GM12878 (cell line): Measurements from ENCODE around the gene ATP6V0D1. TPM values are rescaled to one million over a fixed set of nuclear protein-coding genes. Genes with fewer than 3 reads are reported as not detected.

ENCODE experiments used
- ATAC-seq: fragments of 200-7000 bp; cut with Tn5 transposase; 3 replicates; pipeline ENCODE4 v1.9.1; 2020; ENCODE audit warnings: mild to moderate bottlenecking, moderate library complexity
- BruUV-seq: library from RNA; stranded (reverse); fragments of 400-500 nt; replicated peaks from 2 replicates; lab custom pipeline; 2021; lab: Mats Ljungman, UMichigan
- CTCF ChIA-PET: fragments of 300-600 bp; sonication (Branson Sonifier 250); formaldehyde crosslinking; extraction: SDS; loops from one replicate; lab custom pipeline; 2021; ENCODE audit warnings: inconsistent platforms; lab: Yijun Ruan, JAX
- POLR2A ChIA-PET: fragments of 350-600 bp; formaldehyde crosslinking; extraction: SDS; loops from one replicate; lab custom pipeline; 2021; ENCODE audit warnings: inconsistent platforms; lab: Charles Lee
- RAD21 ChIA-PET: fragments of 300-600 bp; sonication (Branson Sonifier 250); formaldehyde crosslinking; loops from one replicate; lab custom pipeline; 2023; ENCODE audit warnings: antibody characterized with exemption; ENCODE audit not compliant: unreplicated experiment; lab: Charles Lee
- SMC1A ChIA-PET: fragments of 300-600 bp; sonication (Branson Sonifier 250); formaldehyde crosslinking; loops from one replicate; lab custom pipeline; 2023; ENCODE audit not compliant: unreplicated experiment, uncharacterized antibody; lab: Charles Lee
- DNase-seq: peaks from one replicate; pipeline ENCODE4 v3.0.0-alpha.2; 2011; ENCODE audit warnings: low read depth, low spot score
- FAIRE-seq: peaks from 3 replicates; lab custom pipeline; 2011; peaks lifted over from hg19 to GRCh38; lab: Jason Lieb, UNC
- H2AFZ ChIP-seq: 2 replicates; pipeline ENCODE4 v1.6.0; 2011; ENCODE audit warnings: low read depth, low read length, control low read depth; ENCODE audit not compliant: control insufficient read depth
- H3K27ac ChIP-seq: 2 replicates; pipeline ENCODE4 v1.5.1; 2011; ENCODE audit warnings: control low read depth; ENCODE audit not compliant: control insufficient read depth, insufficient read depth
- H3K27me3 ChIP-seq, 2 experiments: replicated peaks in 1 of 2; 2 replicates each; pipeline versions ENCODE4 v1.6.0 to v1.6.1; 2011; ENCODE audit warnings: low read length in 1 of 2; ENCODE audit not compliant: control insufficient read depth in 2 of 2, insufficient read depth in 2 of 2
- H3K36me3 ChIP-seq, 2 experiments: 2 replicates each; pipeline ENCODE4 v1.5.1; 2011; ENCODE audit warnings: low read length in 1 of 2; ENCODE audit not compliant: control insufficient read depth in 2 of 2, insufficient read depth in 2 of 2
- H3K4me1 ChIP-seq: 2 replicates; pipeline ENCODE4 v1.6.1; 2011; ENCODE audit warnings: mild to moderate bottlenecking, low read length, moderate library complexity, mixed read lengths; ENCODE audit not compliant: control insufficient read depth, insufficient read depth
- H3K4me2 ChIP-seq: 2 replicates; pipeline ENCODE4 v1.6.0; 2011; ENCODE audit warnings: control low read depth; ENCODE audit not compliant: control insufficient read depth, insufficient read depth
- H3K4me3 ChIP-seq: fragments of 200-600 bp; sonication (generic); 2 replicates; pipeline ENCODE4 v1.5.1; 2016
- H3K79me2 ChIP-seq: 2 replicates; pipeline ENCODE4 v1.6.0; 2011; ENCODE audit warnings: low read length; ENCODE audit not compliant: control insufficient read depth, insufficient read depth
- H3K9ac ChIP-seq: 2 replicates; pipeline ENCODE4 v1.8.0; 2011; ENCODE audit warnings: low read length, control low read depth, mixed read lengths; ENCODE audit not compliant: control insufficient read depth, insufficient read depth
- H3K9me3 ChIP-seq: replicated peaks from 3 replicates; pipeline ENCODE4 v1.5.1; 2011; ENCODE audit warnings: mild to moderate bottlenecking, low read length; ENCODE audit not compliant: control insufficient read depth, insufficient read depth
- H4K20me1 ChIP-seq: 2 replicates; pipeline ENCODE4 v1.6.0; 2011; ENCODE audit not compliant: control insufficient read depth, insufficient read depth
- BMI1 ChIP-seq: fragments of 450-650 bp; IDR thresholded peaks from 2 replicates; pipeline ENCODE4 v1.6.1; 2016; ENCODE audit warnings: mild to moderate bottlenecking, moderate library complexity, borderline replicate concordance
- DPF2 ChIP-seq: fragments of 450-650 bp; IDR thresholded peaks from 2 replicates; pipeline ENCODE4 v1.6.1; 2017; ENCODE audit warnings: mild to moderate bottlenecking
- ETV6 ChIP-seq, 2 experiments: fragments of 450-650 bp in 1 of 2; IDR thresholded peaks in 1 of 2; conservative IDR thresholded peaks in 1 of 2; 2 replicates each; pipeline ENCODE4 v1.6.1; 2014; ENCODE audit warnings: antibody characterized with exemption in 1 of 2, borderline replicate concordance in 1 of 2, low read depth in 1 of 2, mild to moderate bottlenecking in 1 of 2, moderate library complexity in 1 of 2
- FOS ChIP-seq: IDR thresholded peaks from 3 replicates; pipeline ENCODE4 v1.6.1; 2011; ENCODE audit warnings: borderline replicate concordance; ENCODE audit not compliant: insufficient read length; ENCODE audit errors: extremely low read depth
- JUNB ChIP-seq: IDR thresholded peaks from 2 replicates; pipeline ENCODE4 v1.6.1; 2016; ENCODE audit warnings: antibody characterized with exemption, mild to moderate bottlenecking
- POLR2AphosphoS5 ChIP-seq: IDR thresholded peaks from 2 replicates; pipeline ENCODE4 v1.6.1; 2011; ENCODE audit warnings: mild to moderate bottlenecking, low read length, inconsistent platforms
- YY1 ChIP-seq: IDR thresholded peaks from 2 replicates; pipeline ENCODE4 v1.6.1; 2011; ENCODE audit warnings: low read depth, mild to moderate bottlenecking, low read length
- ZNF274 ChIP-seq: IDR thresholded peaks from one replicate; pipeline ENCODE4 v1.8.0; 2011; ENCODE audit not compliant: insufficient read length, insufficient read depth
- WGBS: methylation state at CpG from one replicate; pipeline ENCODE4 v1.1.6; 2016; ENCODE audit warnings: low lambda C conversion rate; ENCODE audit not compliant: insufficient replicate concordance, insufficient coverage; ENCODE audit errors: missing lambda C conversion rate; 5-methylcytosine and 5-hydroxymethylcytosine counted together
- in situ Hi-C: fragments of 300-500 bp; cut with MboI; formaldehyde crosslinking; loops from 9 replicates; pipeline ENCODE4 v1.14.3; 2018; ENCODE audit warnings: mixed read lengths
- intact Hi-C: fragments of 100-400 bp; cut with micrococcal nuclease; formaldehyde crosslinking; loops from one replicate; pipeline ENCODE4 v1.14.2; 2022; ENCODE audit not compliant: unreplicated experiment
- polyA plus RNA-seq, 11 experiments: library from polyadenylated mRNA; depleted of rRNA in 4 of 11; unstranded in 6 of 11; stranded (reverse) in 5 of 11; fragments of >200 nt; fragmentation: Nextera tagmentation in 4 of 11; fragmentation: Illumina TruSeq in 1 of 11; extraction: Ambion mirVana in 4 of 11; extraction: Trizol in 1 of 11; gene quantifications; 1 replicate in 1 of 11; 2 replicates in 10 of 11; pipeline versions ENCODE4 v1.2.1 to v1.2.3, GENCODE V29; 2011 to 2016; ENCODE audit warnings: inconsistent platforms in 2 of 11, missing spikeins in 2 of 11, low read depth in 1 of 11
- total RNA-seq, 4 experiments: library from RNA; depleted of rRNA in 3 of 4; stranded (reverse); fragments of >200 nt in 3 of 4; fragmentation: Illumina TruSeq in 1 of 4; extraction: Trizol in 1 of 4; gene quantifications; 2 replicates each; pipeline versions ENCODE4 v1.2.1 to v1.2.3, GENCODE V29; 2013 to 2021
- TF ChIP-seq, protein P1 (sequence below): fragments of 450-650 bp; IDR thresholded peaks from 2 replicates; pipeline ENCODE4 v1.6.1; 2016; ENCODE audit warnings: mild to moderate bottlenecking
- TF ChIP-seq, protein P2 (sequence below), 3 experiments: IDR thresholded peaks in 2 of 3; conservative IDR thresholded peaks in 1 of 3; 2 replicates each; pipeline ENCODE4 v1.5.1; 2011; ENCODE audit warnings: low read depth in 3 of 3, low read length in 3 of 3, mild to moderate bottlenecking in 3 of 3, control low read depth in 2 of 3, moderate library complexity in 2 of 3, inconsistent platforms in 1 of 3, mixed read lengths in 1 of 3; ENCODE audit not compliant: control insufficient read depth in 2 of 3, insufficient read depth in 1 of 3; ENCODE audit errors: extremely low read depth in 1 of 3
- TF ChIP-seq, protein P3 (sequence below): fragments of 450-650 bp; IDR thresholded peaks from 2 replicates; pipeline ENCODE4 v1.6.1; 2017; ENCODE audit warnings: mild to moderate bottlenecking, low read depth, inconsistent platforms; ENCODE audit not compliant: poor library complexity, severe bottlenecking
- TF ChIP-seq, protein P4 (sequence below): fragments of 450-650 bp; IDR thresholded peaks from 2 replicates; pipeline ENCODE4 v1.6.1; 2017; ENCODE audit warnings: low read depth, mild to moderate bottlenecking, moderate library complexity
- TF ChIP-seq, protein P5 (sequence below): IDR thresholded peaks from 2 replicates; pipeline ENCODE4 v1.6.1; 2011; ENCODE audit warnings: mild to moderate bottlenecking, low read depth, low read length, moderate library complexity; ENCODE audit not compliant: insufficient replicate concordance

ATP6V0D1 gene
- total and polyA plus RNA-seq, 10 of the 15 experiments (the other 5 are each of a cell fraction or from before 2014, with no cell fraction given), result 28.1 to 141 (median 70.3) TPM

DNA sequence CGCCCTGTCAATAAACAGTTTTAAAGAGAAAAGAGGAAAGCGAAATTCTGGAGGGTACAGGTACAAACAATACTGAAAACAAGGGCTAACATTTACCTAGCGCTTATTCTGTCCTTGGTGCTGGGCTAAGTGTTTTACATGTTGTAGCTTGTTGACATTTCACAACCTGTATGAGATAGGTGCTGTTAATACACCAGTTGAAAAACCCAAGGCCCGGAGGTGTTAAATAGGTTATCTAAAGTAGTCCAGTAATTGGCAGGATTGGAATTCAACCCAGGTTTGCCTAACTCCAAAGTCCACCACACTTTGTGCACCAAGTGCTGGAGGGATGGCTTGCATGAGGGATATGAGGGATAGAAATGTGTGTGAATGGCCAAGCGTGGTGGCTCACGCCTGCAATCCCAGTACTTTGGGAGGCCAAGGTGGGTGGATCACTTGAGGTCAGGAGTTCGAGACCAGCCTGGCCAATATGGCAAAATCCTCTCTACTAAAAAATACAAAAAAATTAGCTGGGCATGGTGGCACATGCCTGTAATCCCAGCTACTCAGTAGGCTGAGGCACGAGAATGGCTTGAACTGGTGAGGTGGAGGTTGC, 2.9 kb downstream of the ATP6V0D1 start:
- H3K79me2 ChIP-seq, result peaks cover 69% of the 10 kb centered on the region
- H3K4me1 ChIP-seq, result peaks cover 22% of the 10 kb centered on the region
- ChIA-PET SMC1A (interaction anchor here (7.0 kb wide), 1 partner anchor 37 kb away, joined by 88 read pairs; no protein-coding TSS in a partner anchor), CTCF (interaction anchor here (1.0 to 8.2 kb wide), 3 partner anchors 15 to 51 kb away, joined by 4 to 252 read pairs (median 20); no protein-coding TSS in a partner anchor), POLR2A (interaction anchor here (0.7 kb wide), 1 partner anchor 190 kb away, joined by 7 read pairs; no protein-coding TSS in a partner anchor), RAD21 (interaction anchor here (0.7 to 1.5 kb wide), 2 partner anchors 50 to 349 kb away, joined by 3 to 4 read pairs; no protein-coding TSS in a partner anchor)
- FAIRE-seq (no peak), DNase-seq (no peak), ATAC-seq (no peak)
- intact Hi-C loops, result no loop called here
- WGBS, result 94% methylated on average over 8 of the region's 8 CpGs
- H3K9ac ChIP-seq, result no peak overlapping the region
- no peaks in the 10 kb centered on the region; a peak in 1 of 4 replicates for H3K36me3 ChIP-seq
- no peaks in the 10 kb centered on the region for H3K9me3 ChIP-seq
- H2AFZ ChIP-seq, result no peak overlapping the region
- no peaks in the 10 kb centered on the region for H3K27me3 ChIP-seq
- H3K4me2 ChIP-seq, result no peak overlapping the region
- H3K27ac ChIP-seq, result no peak overlapping the region
- no peaks in the 10 kb centered on the region; the same call in 1 of the 2 replicates for H4K20me1 ChIP-seq
- no TSS peak for BruUV-seq
- H3K4me3 ChIP-seq, result no peak overlapping the region
- in situ Hi-C loops, result no loop called here
- no peak for TF ChIP-seq FOS
- no peak for TF ChIP-seq BMI1
- TF ChIP-seq JUNB, result no peak
- no peak for TF ChIP-seq ETV6 (conservative IDR thresholded peaks at IDR 0.05 in 1 of 2, IDR thresholded peaks at IDR 0.05 in 1 of 2; ENCODE audit: borderline replicate concordance in 1 of 2, low read depth in 1 of 2)
- no peak for TF ChIP-seq POLR2AphosphoS5
- TF ChIP-seq, protein P1, sequence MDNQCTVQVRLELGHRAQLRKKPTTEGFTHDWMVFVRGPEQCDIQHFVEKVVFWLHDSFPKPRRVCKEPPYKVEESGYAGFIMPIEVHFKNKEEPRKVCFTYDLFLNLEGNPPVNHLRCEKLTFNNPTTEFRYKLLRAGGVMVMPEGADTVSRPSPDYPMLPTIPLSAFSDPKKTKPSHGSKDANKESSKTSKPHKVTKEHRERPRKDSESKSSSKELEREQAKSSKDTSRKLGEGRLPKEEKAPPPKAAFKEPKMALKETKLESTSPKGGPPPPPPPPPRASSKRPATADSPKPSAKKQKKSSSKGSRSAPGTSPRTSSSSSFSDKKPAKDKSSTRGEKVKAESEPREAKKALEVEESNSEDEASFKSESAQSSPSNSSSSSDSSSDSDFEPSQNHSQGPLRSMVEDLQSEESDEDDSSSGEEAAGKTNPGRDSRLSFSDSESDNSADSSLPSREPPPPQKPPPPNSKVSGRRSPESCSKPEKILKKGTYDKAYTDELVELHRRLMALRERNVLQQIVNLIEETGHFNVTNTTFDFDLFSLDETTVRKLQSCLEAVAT, result no peak
- TF ChIP-seq, protein P2, sequence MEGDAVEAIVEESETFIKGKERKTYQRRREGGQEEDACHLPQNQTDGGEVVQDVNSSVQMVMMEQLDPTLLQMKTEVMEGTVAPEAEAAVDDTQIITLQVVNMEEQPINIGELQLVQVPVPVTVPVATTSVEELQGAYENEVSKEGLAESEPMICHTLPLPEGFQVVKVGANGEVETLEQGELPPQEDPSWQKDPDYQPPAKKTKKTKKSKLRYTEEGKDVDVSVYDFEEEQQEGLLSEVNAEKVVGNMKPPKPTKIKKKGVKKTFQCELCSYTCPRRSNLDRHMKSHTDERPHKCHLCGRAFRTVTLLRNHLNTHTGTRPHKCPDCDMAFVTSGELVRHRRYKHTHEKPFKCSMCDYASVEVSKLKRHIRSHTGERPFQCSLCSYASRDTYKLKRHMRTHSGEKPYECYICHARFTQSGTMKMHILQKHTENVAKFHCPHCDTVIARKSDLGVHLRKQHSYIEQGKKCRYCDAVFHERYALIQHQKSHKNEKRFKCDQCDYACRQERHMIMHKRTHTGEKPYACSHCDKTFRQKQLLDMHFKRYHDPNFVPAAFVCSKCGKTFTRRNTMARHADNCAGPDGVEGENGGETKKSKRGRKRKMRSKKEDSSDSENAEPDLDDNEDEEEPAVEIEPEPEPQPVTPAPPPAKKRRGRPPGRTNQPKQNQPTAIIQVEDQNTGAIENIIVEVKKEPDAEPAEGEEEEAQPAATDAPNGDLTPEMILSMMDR (IDR thresholded peaks at IDR 0.05 in 2 of 3, conservative IDR thresholded peaks at IDR 0.05 in 1 of 3; ENCODE audit: control insufficient read depth in 2 of 3, extremely low read depth in 1 of 3, insufficient read depth in 1 of 3, low read depth in 3 of 3, low read length in 3 of 3), result no peak
- TF ChIP-seq, protein P3, sequence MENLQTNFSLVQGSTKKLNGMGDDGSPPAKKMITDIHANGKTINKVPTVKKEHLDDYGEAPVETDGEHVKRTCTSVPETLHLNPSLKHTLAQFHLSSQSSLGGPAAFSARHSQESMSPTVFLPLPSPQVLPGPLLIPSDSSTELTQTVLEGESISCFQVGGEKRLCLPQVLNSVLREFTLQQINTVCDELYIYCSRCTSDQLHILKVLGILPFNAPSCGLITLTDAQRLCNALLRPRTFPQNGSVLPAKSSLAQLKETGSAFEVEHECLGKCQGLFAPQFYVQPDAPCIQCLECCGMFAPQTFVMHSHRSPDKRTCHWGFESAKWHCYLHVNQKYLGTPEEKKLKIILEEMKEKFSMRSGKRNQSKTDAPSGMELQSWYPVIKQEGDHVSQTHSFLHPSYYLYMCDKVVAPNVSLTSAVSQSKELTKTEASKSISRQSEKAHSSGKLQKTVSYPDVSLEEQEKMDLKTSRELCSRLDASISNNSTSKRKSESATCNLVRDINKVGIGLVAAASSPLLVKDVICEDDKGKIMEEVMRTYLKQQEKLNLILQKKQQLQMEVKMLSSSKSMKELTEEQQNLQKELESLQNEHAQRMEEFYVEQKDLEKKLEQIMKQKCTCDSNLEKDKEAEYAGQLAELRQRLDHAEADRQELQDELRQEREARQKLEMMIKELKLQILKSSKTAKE, result no peak
- TF ChIP-seq, protein P4, sequence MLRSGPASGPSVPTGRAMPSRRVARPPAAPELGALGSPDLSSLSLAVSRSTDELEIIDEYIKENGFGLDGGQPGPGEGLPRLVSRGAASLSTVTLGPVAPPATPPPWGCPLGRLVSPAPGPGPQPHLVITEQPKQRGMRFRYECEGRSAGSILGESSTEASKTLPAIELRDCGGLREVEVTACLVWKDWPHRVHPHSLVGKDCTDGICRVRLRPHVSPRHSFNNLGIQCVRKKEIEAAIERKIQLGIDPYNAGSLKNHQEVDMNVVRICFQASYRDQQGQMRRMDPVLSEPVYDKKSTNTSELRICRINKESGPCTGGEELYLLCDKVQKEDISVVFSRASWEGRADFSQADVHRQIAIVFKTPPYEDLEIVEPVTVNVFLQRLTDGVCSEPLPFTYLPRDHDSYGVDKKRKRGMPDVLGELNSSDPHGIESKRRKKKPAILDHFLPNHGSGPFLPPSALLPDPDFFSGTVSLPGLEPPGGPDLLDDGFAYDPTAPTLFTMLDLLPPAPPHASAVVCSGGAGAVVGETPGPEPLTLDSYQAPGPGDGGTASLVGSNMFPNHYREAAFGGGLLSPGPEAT, result no peak
- TF ChIP-seq ZNF274, result no peak
- TF ChIP-seq, protein P5, sequence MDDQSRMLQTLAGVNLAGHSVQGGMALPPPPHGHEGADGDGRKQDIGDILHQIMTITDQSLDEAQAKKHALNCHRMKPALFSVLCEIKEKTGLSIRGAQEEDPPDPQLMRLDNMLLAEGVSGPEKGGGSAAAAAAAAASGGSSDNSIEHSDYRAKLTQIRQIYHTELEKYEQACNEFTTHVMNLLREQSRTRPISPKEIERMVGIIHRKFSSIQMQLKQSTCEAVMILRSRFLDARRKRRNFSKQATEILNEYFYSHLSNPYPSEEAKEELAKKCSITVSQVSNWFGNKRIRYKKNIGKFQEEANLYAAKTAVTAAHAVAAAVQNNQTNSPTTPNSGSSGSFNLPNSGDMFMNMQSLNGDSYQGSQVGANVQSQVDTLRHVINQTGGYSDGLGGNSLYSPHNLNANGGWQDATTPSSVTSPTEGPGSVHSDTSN, result no peak
- TF ChIP-seq YY1, result no peak
- no peak for TF ChIP-seq DPF2
